ENCODE results near the gene CACNA2D3.
"Not testable (repeated sequence)": the region's sequence is repeated elsewhere in the genome, so short reads cannot be mapped to it uniquely, and the experiment has no call there.

The CACNA2D3 gene

GRCh38 chr3:54464554-54464953, 342.2 kb downstream of the CACNA2D3 start:
- not testable (repeated sequence) for DNase-seq (ENCODE audit: low spot score)

GRCh38 chr3:54476891-54477290, 354.5 kb downstream of the CACNA2D3 start:
- no peak for DNase-seq (ENCODE audit: low spot score)

- no peak for DNase-seq (ENCODE audit: low spot score)
Observed at GRCh38 chr3:54481606-54482365, 359.4 kb downstream of the CACNA2D3 start.

GRCh38 chr3:54484334-54484733, 362.0 kb downstream of the CACNA2D3 start:
- no peak for DNase-seq (ENCODE audit: low spot score)

- no peak for DNase-seq (ENCODE audit: low spot score)
Observed at GRCh38 chr3:54486317-54486716, 364.0 kb downstream of the CACNA2D3 start.

GRCh38 chr3:54488297-54488696, 365.9 kb downstream of the CACNA2D3 start:
- no peak for DNase-seq (ENCODE audit: low spot score)

GRCh38 chr3:54494209-54494608, 371.9 kb downstream of the CACNA2D3 start:
- DNase-seq (ENCODE audit: low spot score), result no peak

- no peak for DNase-seq (ENCODE audit: low spot score)
Observed at GRCh38 chr3:54506603-54507002, 384.3 kb downstream of the CACNA2D3 start.

- DNase-seq (ENCODE audit: low spot score), result no peak
Observed at GRCh38 chr3:54507876-54508460, 385.6 kb downstream of the CACNA2D3 start.

GRCh38 chr3:54510506-54510905, 388.2 kb downstream of the CACNA2D3 start:
- no peak for DNase-seq (ENCODE audit: low spot score)

GRCh38 chr3:54511766-54512365, 389.5 kb downstream of the CACNA2D3 start:
- no peak for DNase-seq (ENCODE audit: low spot score)

- DNase-seq (ENCODE audit: low spot score), result no peak
Observed at GRCh38 chr3:54514006-54514405, 391.7 kb downstream of the CACNA2D3 start.

- DNase-seq (ENCODE audit: low spot score), result no peak
Observed at GRCh38 chr3:54514416-54514815, 392.1 kb downstream of the CACNA2D3 start.

GRCh38 chr3:54515441-54516213, 393.3 kb downstream of the CACNA2D3 start:
- no peak for DNase-seq (ENCODE audit: low spot score)

- no peak for DNase-seq (ENCODE audit: low spot score)
Observed at GRCh38 chr3:54517424-54517823, 395.1 kb downstream of the CACNA2D3 start.

GRCh38 chr3:54518011-54518675, 395.8 kb downstream of the CACNA2D3 start:
- DNase-seq (ENCODE audit: low spot score), result no peak

- no peak for DNase-seq (ENCODE audit: low spot score)
Observed at GRCh38 chr3:54519493-54519892, 397.1 kb downstream of the CACNA2D3 start.

GRCh38 chr3:54520060-54520459, 397.7 kb downstream of the CACNA2D3 start:
- DNase-seq (ENCODE audit: low spot score), result no peak

GRCh38 chr3:54527521-54527920, 405.2 kb downstream of the CACNA2D3 start:
- DNase-seq (ENCODE audit: low spot score), result no peak

GRCh38 chr3:54527953-54528352, 405.6 kb downstream of the CACNA2D3 start:
- peak; percentile 13 for DNase-seq (ENCODE audit: low spot score)

GRCh38 chr3:54528668-54529067, 406.3 kb downstream of the CACNA2D3 start:
- no peak for DNase-seq (ENCODE audit: low spot score)

GRCh38 chr3:54530091-54530490, 407.7 kb downstream of the CACNA2D3 start:
- DNase-seq (ENCODE audit: low spot score), result no peak
